Stimulated activated CD8-positive, alpha-beta memory T cell treated with anti-CD3 and anti-CD28 coated beads, Interleukin-4, amount 100 ng/mL, for 24 hours (primary cell): ENCODE measurements around the gene ZMIZ1.

ENCODE experiments used
- DNase-seq: peaks from one replicate; pipeline ENCODE4 v3.0.0-alpha.2; 2020; ENCODE audit warnings: low read depth

The ZMIZ1 gene

DNA sequence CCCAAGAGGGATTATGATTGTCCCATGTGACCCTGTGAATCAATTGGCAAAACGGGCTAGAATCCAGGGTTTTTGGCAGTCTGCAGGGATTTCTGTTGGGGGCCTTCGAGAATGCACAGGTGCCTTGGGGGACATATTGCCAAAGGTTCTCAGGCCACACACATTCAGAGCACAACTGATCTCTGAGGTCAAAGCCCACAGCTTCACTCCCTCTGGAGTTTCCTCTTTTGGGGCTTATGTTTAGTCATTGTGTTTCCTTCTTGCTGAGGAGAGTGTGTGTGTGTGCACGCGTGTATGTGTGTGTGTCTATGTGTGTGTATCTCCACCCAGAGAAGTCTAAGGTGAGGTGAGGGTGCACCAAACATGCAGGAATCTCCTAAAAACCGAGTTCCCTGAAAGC, 287.3 kb downstream of the ZMIZ1 start:
- DNase-seq = no peak

- no peak for DNase-seq
Observed at GRCh38 chr10:79357180-79357579, 288.4 kb downstream of the ZMIZ1 start.

- no peak for DNase-seq
Observed at GRCh38 chr10:79358811-79359210, 290.0 kb downstream of the ZMIZ1 start.

DNA sequence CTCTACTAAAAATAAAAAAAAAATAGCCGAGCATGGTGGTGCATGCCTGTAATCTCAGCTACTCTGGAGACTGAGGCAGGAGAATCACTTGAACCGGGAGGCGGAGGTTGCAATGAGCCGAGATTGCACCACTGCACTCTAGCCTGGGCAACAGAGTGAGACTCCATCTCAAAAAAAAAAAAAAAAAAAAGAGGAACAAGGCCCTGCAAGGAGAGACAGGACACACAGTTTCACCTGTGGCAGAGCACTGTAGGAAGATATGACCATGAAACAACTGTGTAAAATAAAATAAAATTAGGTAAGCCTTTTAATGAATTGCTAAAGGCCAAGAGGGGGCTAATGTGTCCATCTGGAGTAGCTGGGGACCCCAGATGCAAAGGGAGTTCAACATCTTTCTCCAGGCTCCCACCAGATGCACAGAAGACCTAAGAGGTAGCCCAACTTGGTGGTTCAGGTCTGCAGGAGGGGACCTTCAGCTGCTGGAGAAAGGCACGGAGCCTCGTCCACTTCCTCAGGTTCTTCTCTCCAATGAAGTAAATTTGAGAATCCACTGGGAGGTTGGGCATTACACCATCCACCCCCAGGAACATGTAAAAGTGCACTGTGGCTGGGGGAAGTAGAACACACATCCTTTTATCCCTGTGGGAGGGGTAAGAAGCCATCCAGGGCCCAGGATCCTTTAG, 291.2 kb downstream of the ZMIZ1 start:
- DNase-seq = no peak

GRCh38 chr10:79360499-79361342, 292.0 kb downstream of the ZMIZ1 start:
- DNase-seq = no peak

DNA sequence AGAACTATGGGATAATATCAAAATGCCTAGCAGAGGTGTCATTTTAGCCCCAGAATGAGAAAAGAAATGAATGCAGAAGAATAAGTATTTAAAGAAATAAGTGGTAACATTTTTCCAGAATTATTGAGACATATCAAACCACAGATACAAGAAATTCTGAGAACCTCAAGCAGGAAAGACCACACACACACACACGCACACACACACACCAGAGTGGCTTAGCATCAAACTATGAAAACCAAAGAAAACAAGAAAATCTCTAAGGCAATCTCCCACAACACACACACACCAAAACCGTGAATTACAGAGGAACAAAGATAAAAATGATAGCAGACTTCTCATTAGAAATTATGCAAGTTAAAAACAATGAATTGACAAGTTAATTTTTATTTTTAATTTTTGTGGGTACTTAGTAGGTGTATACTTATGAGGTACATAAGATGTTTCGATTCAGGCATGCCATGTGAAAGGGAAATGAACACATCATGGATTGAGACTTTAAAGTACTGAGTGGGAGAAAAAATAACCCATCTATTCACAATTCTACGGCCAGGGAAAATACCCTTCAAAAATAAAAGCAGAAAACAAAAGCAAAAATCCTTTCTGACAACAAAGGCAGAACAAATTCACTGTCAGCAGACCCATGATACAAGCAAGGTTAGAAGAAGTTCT, 293.1 kb downstream of the ZMIZ1 start:
- no peak for DNase-seq
